Ishikawa (cell line): Measurements from ENCODE around the gene COG5.

Experiments
- CREB1 ChIP-seq: IDR thresholded peaks from 2 replicates; pipeline ENCODE4 v1.6.1; 2012; ENCODE audit warnings: low read depth
- EGR1 ChIP-seq: IDR thresholded peaks from 2 replicates; pipeline ENCODE4 v1.6.1; 2012
- EP300 ChIP-seq: IDR thresholded peaks from 2 replicates; pipeline ENCODE4 v1.6.1; 2012; ENCODE audit warnings: borderline replicate concordance
- REST ChIP-seq: IDR thresholded peaks from 2 replicates; pipeline ENCODE4 v1.6.1; 2012; ENCODE audit warnings: low read depth, mild to moderate bottlenecking
- TCF12 ChIP-seq: IDR thresholded peaks from 2 replicates; pipeline ENCODE4 v1.6.1; 2012; ENCODE audit warnings: low read depth
- USF1 ChIP-seq: IDR thresholded peaks from 2 replicates; pipeline ENCODE4 v1.6.1; 2012
- YY1 ChIP-seq: IDR thresholded peaks from 2 replicates; pipeline ENCODE4 v1.6.1; 2012; ENCODE audit warnings: low read depth

GRCh38 chr7:107394276-107394675 lies 169.4 kb downstream of the COG5 start:
- no peak for TF ChIP-seq YY1
- TF ChIP-seq TCF12 = no peak
- TF ChIP-seq EGR1 = no peak
- no peak for TF ChIP-seq EP300
- no peak for TF ChIP-seq CREB1
- no peak for TF ChIP-seq USF1
- no peak for TF ChIP-seq REST
